GM12878 (cell line): ENCODE results near the gene EHBP1.

Experiments used
- CREB1 ChIP-seq: IDR thresholded peaks from 2 replicates; pipeline ENCODE4 v1.6.1; 2012; ENCODE audit warnings: low read depth, mild to moderate bottlenecking, inconsistent platforms
- CTCF ChIP-seq, 3 experiments: IDR thresholded peaks in 2 of 3; conservative IDR thresholded peaks in 1 of 3; 2 replicates each; pipeline ENCODE4 v1.5.1; 2011; ENCODE audit warnings: low read depth in 3 of 3, low read length in 3 of 3, mild to moderate bottlenecking in 3 of 3, control low read depth in 2 of 3, moderate library complexity in 2 of 3, inconsistent platforms in 1 of 3, mixed read lengths in 1 of 3; ENCODE audit not compliant: control insufficient read depth in 2 of 3, insufficient read depth in 1 of 3; ENCODE audit errors: extremely low read depth in 1 of 3
- HDAC2 ChIP-seq: fragments of 200-600 bp; sonication (generic); IDR thresholded peaks from 2 replicates; pipeline ENCODE4 v1.6.1; 2017
- JUNB ChIP-seq: IDR thresholded peaks from 2 replicates; pipeline ENCODE4 v1.6.1; 2016; ENCODE audit warnings: antibody characterized with exemption, mild to moderate bottlenecking
- POLR2A ChIP-seq: IDR thresholded peaks from 2 replicates; pipeline ENCODE4 v1.6.1; 2011; ENCODE audit warnings: low read depth, mild to moderate bottlenecking, low read length
- POLR2AphosphoS2 ChIP-seq: IDR thresholded peaks from 2 replicates; pipeline ENCODE4 v1.6.1; 2011; ENCODE audit warnings: low read depth, mild to moderate bottlenecking, low read length, improper control_type of control experiment, moderate library complexity
- REST ChIP-seq: IDR thresholded peaks from 2 replicates; pipeline ENCODE4 v1.6.1; 2012; ENCODE audit warnings: mild to moderate bottlenecking, low read depth, low read length
- USF1 ChIP-seq: IDR thresholded peaks from 2 replicates; pipeline ENCODE4 v1.6.1; 2011; ENCODE audit warnings: borderline replicate concordance, low read depth, mild to moderate bottlenecking, moderate library complexity, mixed read lengths, low read length; ENCODE audit not compliant: insufficient read depth; ENCODE audit errors: extremely low read length

GRCh38 chr2:62785810-62786597, 80.5 kb downstream of the EHBP1 start:
- no peak for TF ChIP-seq JUNB
- no peak for TF ChIP-seq POLR2A
- TF ChIP-seq CTCF (IDR thresholded peaks at IDR 0.05 in 2 of 3, conservative IDR thresholded peaks at IDR 0.05 in 1 of 3; ENCODE audit: control insufficient read depth in 2 of 3, extremely low read depth in 1 of 3, insufficient read depth in 1 of 3, low read depth in 3 of 3, low read length in 3 of 3), result no peak
- no peak for TF ChIP-seq POLR2AphosphoS2
- TF ChIP-seq USF1, result no peak
- no peak for TF ChIP-seq CREB1
- TF ChIP-seq REST, result no peak
- TF ChIP-seq HDAC2, result no peak
